ENCODE measurements around the gene NOX4. TPM values are rescaled to one million over a fixed set of nuclear protein-coding genes. Genes with fewer than 3 reads are reported as not detected.

NOX4 gene
- total RNA-seq, 4 donors from 2014 or later, result 0.30 to 1.4 (median 0.91) TPM; not detected in 1

- no peak overlapping the region for H3K4me3 ChIP-seq
- H3K36me3 ChIP-seq, result no peaks in the 10 kb centered on the region
- no peak overlapping the region for H3K27ac ChIP-seq
- DNase-seq (ENCODE audit: low spot score in 2 of 2), result no peak
- H3K27me3 ChIP-seq, result no peaks in the 10 kb centered on the region
- H3K4me1 ChIP-seq, result no peaks in the 10 kb centered on the region
- H3K9me3 ChIP-seq, result no peaks in the 10 kb centered on the region
- TF ChIP-seq POLR2AphosphoS5 (IDR thresholded peaks at IDR 0.05) (no peak), POLR2A (IDR thresholded peaks at IDR 0.05) (no peak), CTCF (IDR thresholded peaks at IDR 0.05) (no peak), EP300 (IDR thresholded peaks at IDR 0.05) (no peak)
Observed at GRCh38 chr11:89447845-89448244, 43.3 kb downstream of the NOX4 start.

DNA sequence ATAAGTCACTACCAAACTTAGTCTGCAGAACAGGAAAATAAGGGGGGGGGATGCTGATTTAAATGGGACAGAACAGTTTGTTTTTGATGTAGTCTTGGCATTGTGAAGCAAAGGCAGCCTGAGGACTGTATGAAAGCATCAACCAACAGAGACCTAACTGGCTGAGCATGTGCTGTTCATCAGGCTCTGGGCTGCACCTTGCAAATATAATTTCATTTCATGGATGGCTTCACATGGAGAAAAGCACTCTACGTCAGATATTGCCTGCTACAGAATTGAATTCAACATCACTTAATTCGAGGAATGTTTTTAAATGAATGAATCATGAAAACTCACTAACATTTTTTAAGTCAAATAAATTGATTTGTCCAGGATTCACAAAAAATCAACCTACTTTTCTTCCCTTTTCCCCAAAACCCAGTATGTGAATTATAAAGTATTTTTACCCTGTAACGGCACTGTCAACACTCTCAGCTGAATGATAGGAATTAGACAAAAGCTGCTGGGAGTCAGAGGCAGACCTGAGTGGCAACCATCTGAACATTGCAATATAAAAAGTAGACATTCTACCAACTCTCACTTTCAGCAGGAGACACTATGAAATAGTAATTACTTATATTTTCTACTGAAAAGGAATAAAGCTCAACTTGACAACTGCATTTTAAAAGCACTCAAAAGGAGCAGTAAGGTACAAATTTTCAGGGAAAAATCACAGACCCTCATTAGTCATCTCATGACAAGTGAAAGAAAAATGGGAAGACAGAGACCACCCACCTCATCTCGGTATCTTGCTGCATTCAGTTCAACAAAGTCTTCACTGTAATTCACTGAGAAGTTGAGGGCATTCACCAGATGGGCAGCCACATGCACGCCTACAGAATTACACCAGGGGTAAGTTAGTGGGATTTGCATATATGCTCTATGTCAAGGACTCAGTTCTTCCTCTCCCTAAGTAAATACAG lies 47.5 kb downstream of the NOX4 start:
- H3K27ac ChIP-seq, result no peak overlapping the region
- no peaks in the 10 kb centered on the region for H3K4me1 ChIP-seq
- H3K36me3 ChIP-seq, result no peaks in the 10 kb centered on the region
- TF ChIP-seq CTCF (IDR thresholded peaks at IDR 0.05), result no peak
- no peak for TF ChIP-seq POLR2AphosphoS5 (IDR thresholded peaks at IDR 0.05)
- no peak for TF ChIP-seq EP300 (IDR thresholded peaks at IDR 0.05)
- TF ChIP-seq POLR2A (IDR thresholded peaks at IDR 0.05), result no peak
- H3K9me3 ChIP-seq, result no peaks in the 10 kb centered on the region
- 78% methylated on average over 5 of the region's 5 CpGs for WGBS
- DNase-seq (ENCODE audit: low spot score in 2 of 2), result no peak
- no peak overlapping the region for H3K4me3 ChIP-seq
- no peaks in the 10 kb centered on the region for H3K27me3 ChIP-seq

DNA sequence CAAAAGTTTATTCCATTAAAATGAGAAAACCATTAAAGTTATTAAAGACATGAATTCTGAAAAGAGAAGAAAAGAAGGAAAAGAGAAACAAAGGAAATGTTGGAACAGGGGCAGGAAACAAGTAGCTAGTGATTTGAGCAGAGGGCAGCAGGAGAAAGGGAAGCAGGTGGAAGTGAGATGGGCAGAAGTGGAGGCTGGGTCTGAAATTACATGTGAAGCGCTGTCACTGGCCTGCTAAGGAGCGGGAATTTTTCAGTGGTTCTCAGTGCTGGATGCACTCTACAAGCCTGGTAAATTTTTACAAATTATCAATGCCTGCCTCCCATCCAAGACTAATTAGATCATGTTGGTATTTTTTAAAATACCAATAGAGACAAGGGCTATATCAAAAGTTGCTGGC lies 48.4 kb downstream of the NOX4 start:
- no peaks in the 10 kb centered on the region for H3K9me3 ChIP-seq
- H3K27me3 ChIP-seq, result no peaks in the 10 kb centered on the region
- WGBS, result 90% methylated on average over 2 of the region's 2 CpGs

GRCh38 chr11:89441606-89442005 lies 49.6 kb downstream of the NOX4 start:
- no peak overlapping the region for H3K27ac ChIP-seq
- WGBS, result 72% methylated on average over 1 of the region's 1 CpG
- H3K36me3 ChIP-seq, result no peaks in the 10 kb centered on the region
- H3K4me1 ChIP-seq, result no peaks in the 10 kb centered on the region
- H3K4me3 ChIP-seq, result no peak overlapping the region
- no peaks in the 10 kb centered on the region for H3K27me3 ChIP-seq
- no peaks in the 10 kb centered on the region for H3K9me3 ChIP-seq
- TF ChIP-seq CTCF (IDR thresholded peaks at IDR 0.05), result no peak
- no peak for TF ChIP-seq POLR2A (IDR thresholded peaks at IDR 0.05)
- no peak for TF ChIP-seq POLR2AphosphoS5 (IDR thresholded peaks at IDR 0.05)
- no peak for TF ChIP-seq EP300 (IDR thresholded peaks at IDR 0.05)
- DNase-seq (ENCODE audit: low spot score in 2 of 2), result no peak

More for the DNA sequence above, 48.4 kb downstream of the NOX4 start:
- no peak for TF ChIP-seq POLR2A (IDR thresholded peaks at IDR 0.05)
- TF ChIP-seq CTCF (IDR thresholded peaks at IDR 0.05), result no peak
- TF ChIP-seq EP300 (IDR thresholded peaks at IDR 0.05), result no peak
- no peak for TF ChIP-seq POLR2AphosphoS5 (IDR thresholded peaks at IDR 0.05)
- Histone ChIP-seq H3K4me1 (no peaks in the 10 kb centered on the region), H3K36me3 (no peaks in the 10 kb centered on the region), H3K4me3 (no peak overlapping the region), H3K27ac (no peak overlapping the region)
- no peak for DNase-seq (ENCODE audit: low spot score in 2 of 2)

- no peak overlapping the region for H3K27ac ChIP-seq
- H3K27me3 ChIP-seq, result no peaks in the 10 kb centered on the region
- TF ChIP-seq CTCF (IDR thresholded peaks at IDR 0.05) (no peak), POLR2A (IDR thresholded peaks at IDR 0.05) (no peak), EP300 (IDR thresholded peaks at IDR 0.05) (no peak), POLR2AphosphoS5 (IDR thresholded peaks at IDR 0.05) (no peak)
- H3K36me3 ChIP-seq, result no peaks in the 10 kb centered on the region
- no peaks in the 10 kb centered on the region for H3K9me3 ChIP-seq
- no peaks in the 10 kb centered on the region for H3K4me1 ChIP-seq
- WGBS, result 82% methylated on average over 1 of the region's 1 CpG
- no peak overlapping the region for H3K4me3 ChIP-seq
- no peak for DNase-seq (ENCODE audit: low spot score in 2 of 2)
Observed at GRCh38 chr11:89437317-89437716, 53.9 kb downstream of the NOX4 start.

Data from suprapubic skin (tissue), 4 donors.